B cell (primary cell): ENCODE measurements around the gene NAA10. TPM values are rescaled to one million over a fixed set of nuclear protein-coding genes. Genes with fewer than 3 reads are reported as not detected.

Experiments used
- ATAC-seq: fragments of 200-7000 bp; cut with Tn5 transposase; one replicate; pipeline ENCODE4 v1.10.0; 2021; ENCODE audit warnings: low read depth, mild to moderate bottlenecking, moderate number of reproducible peaks, moderate library complexity
- CTCF ChIA-PET: fragments of 350-600 bp; sonication (Branson Sonifier 250); formaldehyde crosslinking; loops from one replicate; lab custom pipeline; 2021; ENCODE audit warnings: antibody characterized with exemption, inconsistent platforms; lab: Charles Lee
- POLR2A ChIA-PET: fragments of 350-600 bp; sonication (Branson Sonifier 250); formaldehyde crosslinking; loops from one replicate; lab custom pipeline; 2021; ENCODE audit warnings: antibody characterized with exemption; lab: Charles Lee
- DNase-seq: peaks from one replicate; pipeline ENCODE4 v3.0.0; 2013
- H2AFZ ChIP-seq: 2 replicates; pipeline ENCODE4 v1.6.1; 2012; ENCODE audit warnings: mild to moderate bottlenecking, low read depth, low read length; ENCODE audit not compliant: insufficient read depth, poor library complexity, severe bottlenecking
- H3K27ac ChIP-seq, 2 donors: 1 replicate in 1 of 2; 2 replicates in 1 of 2; pipeline ENCODE4 v1.5.1; 2012 to 2013; ENCODE audit warnings: low read length in 2 of 2, mild to moderate bottlenecking in 2 of 2, moderate library complexity in 1 of 2
- H3K27me3 ChIP-seq, 4 experiments: fragments of 200-600 bp in 1 of 4; sonication (generic) in 1 of 4; replicated peaks in 1 of 4; 1 replicate in 2 of 4; 2 replicates in 2 of 4; pipeline versions ENCODE4 v1.6.1 to v1.7.0; 2013 to 2016; ENCODE audit warnings: low read length in 3 of 4, mild to moderate bottlenecking in 2 of 4, mixed read lengths in 1 of 4, moderate library complexity in 1 of 4; ENCODE audit not compliant: insufficient read depth in 4 of 4, control insufficient read depth in 3 of 4; ENCODE audit errors: control extremely low read depth in 1 of 4
- H3K36me3 ChIP-seq, 2 experiments: replicated peaks in 1 of 2; 1 replicate in 1 of 2; 2 replicates in 1 of 2; pipeline versions ENCODE4 v1.6.1 to v1.7.1; 2013; ENCODE audit warnings: low read length in 1 of 2; ENCODE audit not compliant: insufficient read depth in 2 of 2, control insufficient read depth in 1 of 2; ENCODE audit errors: control extremely low read depth in 1 of 2, extremely low read depth in 1 of 2
- H3K4me1 ChIP-seq, 2 donors: fragments of 200-600 bp in 1 of 2; sonication (generic) in 1 of 2; 1 replicate in 1 of 2; 2 replicates in 1 of 2; pipeline versions ENCODE4 v1.5.1 to v1.6.1; 2013 to 2017; ENCODE audit warnings: low read length in 2 of 2; ENCODE audit not compliant: control insufficient read depth in 2 of 2, insufficient read depth in 2 of 2
- H3K4me2 ChIP-seq: replicated peaks from 2 replicates; pipeline ENCODE3; 2012; ENCODE audit warnings: mild to moderate bottlenecking, low read depth, low read length; ENCODE audit not compliant: poor library complexity, severe bottlenecking
- H3K4me3 ChIP-seq, 5 experiments: fragments of 200-600 bp in 1 of 5; sonication (generic) in 1 of 5; 1 replicate in 3 of 5; 2 replicates in 2 of 5; pipeline versions ENCODE4 v1.5.1 to v1.7.0; 2011 to 2016; ENCODE audit warnings: low read length in 4 of 5, mild to moderate bottlenecking in 4 of 5, low read depth in 2 of 5, control low read depth in 1 of 5, moderate library complexity in 1 of 5; ENCODE audit not compliant: insufficient read depth in 1 of 5; ENCODE audit errors: control extremely low read depth in 1 of 5, extremely low read depth in 1 of 5
- H3K79me2 ChIP-seq: fragments of 200-600 bp; sonication (generic); one replicate; pipeline ENCODE4 v1.6.0; 2016; ENCODE audit warnings: low read length; ENCODE audit not compliant: control insufficient read depth, insufficient read depth
- H3K9ac ChIP-seq: fragments of 200-600 bp; sonication (generic); 2 replicates; pipeline ENCODE4 v1.6.1; 2017; ENCODE audit warnings: mild to moderate bottlenecking, low read length, moderate library complexity
- H3K9me3 ChIP-seq, 3 donors: one replicate each; pipeline versions ENCODE4 v1.6.1 to v1.7.1; 2013; ENCODE audit warnings: low read length in 2 of 3; ENCODE audit not compliant: control insufficient read depth in 2 of 3, insufficient read depth in 1 of 3; ENCODE audit errors: control extremely low read depth in 1 of 3
- H4K20me1 ChIP-seq: 2 replicates; pipeline ENCODE4 v1.6.0; 2012; ENCODE audit warnings: mild to moderate bottlenecking, low read length; ENCODE audit not compliant: insufficient read depth, control insufficient read depth, poor library complexity, severe bottlenecking
- H3K27ac Mint-ChIP-seq: one replicate; pipeline ENCODE4 v1.8.0; 2021; ENCODE audit warnings: mixed read lengths
- H3K27me3 Mint-ChIP-seq: one replicate; pipeline ENCODE4 v1.8.0; 2021; ENCODE audit warnings: mixed read lengths
- H3K4me1 Mint-ChIP-seq: one replicate; pipeline ENCODE4 v1.8.0; 2021; ENCODE audit warnings: mixed read lengths
- H3K4me3 Mint-ChIP-seq: one replicate; pipeline ENCODE4 v1.8.0; 2021; ENCODE audit warnings: mixed read lengths
- H3K9me3 Mint-ChIP-seq: one replicate; pipeline ENCODE4 v1.8.0; 2022; ENCODE audit warnings: mixed read lengths; ENCODE audit not compliant: insufficient read depth
- CTCF ChIP-seq: fragments of 200-600 bp; IDR thresholded peaks from one replicate; pipeline ENCODE4 v1.8.0; 2022; ENCODE audit warnings: antibody characterized with exemption, mild to moderate bottlenecking
- EZH2 ChIP-seq: IDR thresholded peaks from 2 replicates; pipeline ENCODE4 v1.6.1; 2012; ENCODE audit warnings: borderline replicate concordance, low read depth, mild to moderate bottlenecking, moderate library complexity, low read length; ENCODE audit not compliant: insufficient read depth, poor library complexity, severe bottlenecking
- WGBS: methylation state at CpG from one replicate; pipeline ENCODE4 v1.1.5; 2013; ENCODE audit warnings: missing lambda C conversion rate; ENCODE audit not compliant: insufficient coverage; 5-methylcytosine and 5-hydroxymethylcytosine counted together
- intact Hi-C: fragments of 100-400 bp; cut with micrococcal nuclease; formaldehyde crosslinking; loops from one replicate; pipeline ENCODE4 v1.10.0; 2022
- polyA plus RNA-seq: library from polyadenylated mRNA; depleted of rRNA; stranded (reverse); fragments of >200 nt; gene quantifications from 2 replicates; pipeline ENCODE4 v1.2.3, GENCODE V29; 2012
- total RNA-seq, 2 donors: library from RNA; stranded (reverse); fragments of 120-200 nt in 1 of 2; gene quantifications; 1 replicate in 1 of 2; 2 replicates in 1 of 2; pipeline versions ENCODE4 v1.2.3 to v1.2.4, GENCODE V29; 2013 to 2022

Gene NAA10
- total and polyA plus RNA-seq, 2 donors (not counting 1 experiment from before 2014, with no cell fraction given): 78.3 to 102 TPM

- intact Hi-C loops: loop anchor here (2.0 to 5.0 kb wide), 4 partner anchors 34 to 404 kb away; partner anchors contain the start of genes EMD and IRAK1
- H3K4me2 ChIP-seq: peak overlapping the region; percentile 70
- Mint-ChIP-seq H3K27me3 (no peaks in the 10 kb centered on the region), H3K4me3 (peak overlapping the region; percentile 92), H3K4me1 (peaks cover 31% of the 10 kb centered on the region), H3K27ac (peak overlapping the region; percentile 94), H3K9me3 (no peaks in the 10 kb centered on the region)
- H2AFZ ChIP-seq: peak overlapping the region; percentile 71
- H3K36me3 ChIP-seq: peaks cover 0 to 1% of the 10 kb centered on the region in 2 experiments
- peak overlapping the region; percentile 49 to 99 (median 97) for H3K4me3 ChIP-seq
- ChIA-PET POLR2A (interaction anchor here (0.6 to 1.5 kb wide), 2 partner anchors 47 to 398 kb away, joined by 3 to 4 read pairs; partner anchors contain the start of gene ARHGAP4), CTCF (interaction anchor here (0.6 to 1.7 kb wide), 3 partner anchors 32 to 218 kb away, joined by 3 to 12 read pairs (median 5); no protein-coding TSS in a partner anchor)
- H3K27ac ChIP-seq: peak overlapping the region; percentile 56 to 100
- H3K4me1 ChIP-seq: peaks cover 30 to 34% of the 10 kb centered on the region in 2 donors
- 56% methylated on average over 3 of the region's 20 CpGs for WGBS
- H3K79me2 ChIP-seq: peaks cover 30% of the 10 kb centered on the region
- no peaks in the 10 kb centered on the region for H3K9me3 ChIP-seq
- H3K27me3 ChIP-seq: no peaks in the 10 kb centered on the region
- H3K9ac ChIP-seq: peak overlapping the region; percentile 100
- ATAC-seq (no peak), DNase-seq (no peak)
- TF ChIP-seq CTCF (no peak), EZH2 (no peak)
- peaks cover 13% of the 10 kb centered on the region for H4K20me1 ChIP-seq
Observed at GRCh38 chrX:153973127-153974002, 38.5 kb upstream of the NAA10 start.
